Measurements from ENCODE around the gene ADARB1. TPM values are rescaled to one million over a fixed set of nuclear protein-coding genes. Genes with fewer than 3 reads are reported as not detected.
A peak's percentile ranks its signal among the peaks of the same experiment; 100 is the strongest.

The ADARB1 gene
- total and polyA plus RNA-seq, 9 of the 15 experiments (the other 6 are each of a cell fraction or from before 2014, with no cell fraction given): 6.7 to 16.0 (median 8.3) TPM

DNA sequence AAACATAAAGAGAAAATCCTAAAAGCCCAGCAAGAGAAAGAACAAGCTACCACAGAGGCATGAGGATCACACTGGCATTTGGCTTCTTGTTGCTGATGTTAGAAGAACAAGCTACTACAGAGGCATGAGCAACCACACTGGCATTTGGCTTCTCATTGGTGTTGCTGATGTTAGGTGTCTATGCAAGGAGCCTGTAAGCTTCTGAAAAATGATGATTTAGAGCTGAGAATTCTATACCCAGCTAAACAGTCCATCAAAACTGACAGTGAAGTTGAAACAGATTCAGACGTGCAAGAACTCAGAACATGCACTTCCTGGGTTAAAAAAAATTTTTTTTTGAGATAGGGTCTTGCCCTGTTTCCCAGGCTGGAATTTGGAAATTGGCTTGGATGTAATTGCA is 37.8 kb upstream of the ADARB1 start (continued):
- TF ChIP-seq, protein P1, sequence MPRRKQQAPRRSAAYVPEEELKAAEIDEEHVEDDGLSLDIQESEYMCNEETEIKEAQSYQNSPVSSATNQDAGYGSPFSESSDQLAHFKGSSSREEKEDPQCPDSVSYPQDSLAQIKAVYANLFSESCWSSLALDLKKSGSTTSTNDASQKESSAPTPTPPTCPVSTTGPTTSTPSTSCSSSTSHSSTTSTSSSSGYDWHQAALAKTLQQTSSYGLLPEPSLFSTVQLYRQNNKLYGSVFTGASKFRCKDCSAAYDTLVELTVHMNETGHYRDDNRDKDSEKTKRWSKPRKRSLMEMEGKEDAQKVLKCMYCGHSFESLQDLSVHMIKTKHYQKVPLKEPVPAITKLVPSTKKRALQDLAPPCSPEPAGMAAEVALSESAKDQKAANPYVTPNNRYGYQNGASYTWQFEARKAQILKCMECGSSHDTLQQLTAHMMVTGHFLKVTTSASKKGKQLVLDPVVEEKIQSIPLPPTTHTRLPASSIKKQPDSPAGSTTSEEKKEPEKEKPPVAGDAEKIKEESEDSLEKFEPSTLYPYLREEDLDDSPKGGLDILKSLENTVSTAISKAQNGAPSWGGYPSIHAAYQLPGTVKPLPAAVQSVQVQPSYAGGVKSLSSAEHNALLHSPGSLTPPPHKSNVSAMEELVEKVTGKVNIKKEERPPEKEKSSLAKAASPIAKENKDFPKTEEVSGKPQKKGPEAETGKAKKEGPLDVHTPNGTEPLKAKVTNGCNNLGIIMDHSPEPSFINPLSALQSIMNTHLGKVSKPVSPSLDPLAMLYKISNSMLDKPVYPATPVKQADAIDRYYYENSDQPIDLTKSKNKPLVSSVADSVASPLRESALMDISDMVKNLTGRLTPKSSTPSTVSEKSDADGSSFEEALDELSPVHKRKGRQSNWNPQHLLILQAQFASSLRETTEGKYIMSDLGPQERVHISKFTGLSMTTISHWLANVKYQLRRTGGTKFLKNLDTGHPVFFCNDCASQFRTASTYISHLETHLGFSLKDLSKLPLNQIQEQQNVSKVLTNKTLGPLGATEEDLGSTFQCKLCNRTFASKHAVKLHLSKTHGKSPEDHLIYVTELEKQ (CRISPR knock-in tag; IDR thresholded peaks at IDR 0.05): no peak
- TF ChIP-seq RBM17 (IDR thresholded peaks at IDR 0.05; ENCODE audit: borderline replicate concordance, low read depth, low read length) (no peak), SMARCB1 (IDR thresholded peaks at IDR 0.05; ENCODE audit: insufficient read length, low read depth) (no peak), TRIM28 (IDR thresholded peaks at IDR 0.05) (peak; percentile 74; the same call in 1 of the 2 replicates), TRIM24 (IDR thresholded peaks at IDR 0.05) (0 out of 4 replicates have a peak, but pooled peaks of 1 of the 2 experiments have one; percentile 12)
- TF ChIP-seq, protein P2, sequence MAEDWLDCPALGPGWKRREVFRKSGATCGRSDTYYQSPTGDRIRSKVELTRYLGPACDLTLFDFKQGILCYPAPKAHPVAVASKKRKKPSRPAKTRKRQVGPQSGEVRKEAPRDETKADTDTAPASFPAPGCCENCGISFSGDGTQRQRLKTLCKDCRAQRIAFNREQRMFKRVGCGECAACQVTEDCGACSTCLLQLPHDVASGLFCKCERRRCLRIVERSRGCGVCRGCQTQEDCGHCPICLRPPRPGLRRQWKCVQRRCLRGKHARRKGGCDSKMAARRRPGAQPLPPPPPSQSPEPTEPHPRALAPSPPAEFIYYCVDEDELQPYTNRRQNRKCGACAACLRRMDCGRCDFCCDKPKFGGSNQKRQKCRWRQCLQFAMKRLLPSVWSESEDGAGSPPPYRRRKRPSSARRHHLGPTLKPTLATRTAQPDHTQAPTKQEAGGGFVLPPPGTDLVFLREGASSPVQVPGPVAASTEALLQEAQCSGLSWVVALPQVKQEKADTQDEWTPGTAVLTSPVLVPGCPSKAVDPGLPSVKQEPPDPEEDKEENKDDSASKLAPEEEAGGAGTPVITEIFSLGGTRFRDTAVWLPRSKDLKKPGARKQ (CRISPR knock-in tag; IDR thresholded peaks at IDR 0.05): no peak
- TF ChIP-seq, protein P3, sequence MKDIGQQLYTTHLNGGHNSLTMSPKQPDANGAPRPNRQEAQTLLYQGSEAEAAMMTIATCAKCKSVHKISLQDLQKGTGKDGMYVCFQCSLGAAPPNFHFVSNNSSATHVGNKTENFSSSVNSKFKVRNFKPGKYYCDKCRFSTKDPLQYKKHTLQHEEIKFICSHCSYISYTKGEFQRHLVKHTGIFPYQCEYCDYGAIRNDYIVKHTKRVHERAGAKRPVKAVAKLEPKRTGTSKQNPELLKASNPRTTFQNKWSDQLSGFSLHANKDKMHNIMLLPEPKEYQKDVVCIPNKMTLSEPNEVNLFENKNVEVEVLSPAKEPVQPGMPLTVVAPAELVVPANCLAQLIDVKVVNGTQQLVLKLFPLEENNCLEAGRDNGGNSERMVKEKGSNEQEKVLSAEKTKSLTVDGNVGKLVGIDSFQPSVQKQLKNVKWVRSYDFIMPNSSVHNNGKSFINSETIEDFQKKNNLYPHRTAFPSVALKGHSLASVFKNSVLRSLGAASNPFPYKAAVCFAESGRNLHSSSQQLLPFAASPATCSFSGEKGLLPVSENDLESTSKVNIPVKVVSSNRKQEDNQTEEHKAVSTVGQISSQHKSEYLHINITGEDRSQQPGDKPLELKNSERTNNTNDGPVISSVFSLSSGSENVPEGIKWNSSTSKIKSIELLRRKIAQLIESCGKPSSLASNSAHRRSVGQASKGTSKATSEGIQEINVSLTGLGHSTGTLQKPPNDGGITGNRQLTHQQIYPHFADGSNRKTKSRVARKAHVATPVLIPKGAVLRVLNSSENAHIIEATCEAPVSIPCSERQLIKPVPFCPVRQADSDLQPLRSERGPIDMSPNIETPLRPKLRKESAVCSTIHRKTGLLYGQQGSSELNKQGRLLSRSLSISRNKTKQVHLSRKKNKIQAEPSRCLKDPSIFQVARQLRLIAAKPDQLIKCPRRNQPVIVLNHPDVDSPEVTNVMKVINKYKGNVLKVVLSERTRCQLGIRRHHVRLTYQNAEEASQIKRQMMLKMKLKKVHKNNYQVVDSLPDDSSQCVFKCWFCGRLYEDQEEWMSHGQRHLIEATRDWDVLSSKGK (CRISPR knock-in tag; IDR thresholded peaks at IDR 0.05): no peak

Measured in K562 (cell line).